ENCODE results near the gene AQP12B.

GRCh38 chr2:240632306-240632721, 50.4 kb downstream of the AQP12B start:
- TF ChIP-seq POLR2A (IDR thresholded peaks at IDR 0.05; ENCODE audit: low read length) (no peak), GATA1 (IDR thresholded peaks at IDR 0.05; ENCODE audit: low read depth, low read length) (no peak)
